AG08395 (cell line): ENCODE results near the gene DCTN1.

ENCODE experiments used
- DNase-seq: peaks from one replicate; pipeline ENCODE4 v3.0.0; 2012; ENCODE audit warnings: mixed read lengths, low spot score

Gene DCTN1

DNA sequence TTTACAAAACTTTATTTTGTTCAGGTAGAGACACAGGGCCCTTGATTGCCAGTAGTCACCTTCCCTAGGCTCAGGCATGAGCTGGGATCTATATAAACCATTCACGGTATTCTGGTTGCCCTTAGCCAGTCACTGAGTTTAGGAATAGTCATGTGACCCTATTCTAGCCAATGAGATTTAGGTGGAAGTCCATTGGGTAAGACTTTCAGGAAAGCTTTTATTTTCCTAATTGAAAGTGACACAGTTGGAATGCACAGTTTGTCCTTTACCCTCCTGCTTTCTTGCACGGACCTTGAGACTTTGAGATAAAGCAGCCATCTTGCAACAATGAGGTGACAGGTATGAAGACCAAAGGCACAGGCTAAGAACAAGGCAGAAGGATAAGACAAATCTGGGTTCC lies 58.4 kb downstream of the DCTN1 start:
- DNase-seq, result no peak

- DNase-seq, result no peak
These were observed 62.4 kb downstream of the DCTN1 start for GRCh38 chr2:74317701-74318100.

- no peak for DNase-seq
These were observed 63.4 kb downstream of the DCTN1 start for GRCh38 chr2:74316627-74317295.

GRCh38 chr2:74314107-74314506 lies 66.0 kb downstream of the DCTN1 start:
- DNase-seq, result no peak

GRCh38 chr2:74313497-74313896 lies 66.6 kb downstream of the DCTN1 start:
- DNase-seq, result no peak

GRCh38 chr2:74312913-74313312 lies 67.2 kb downstream of the DCTN1 start:
- DNase-seq, result no peak
